H9 (cell line): ENCODE measurements around the gene FHOD3. TPM values are rescaled to one million over a fixed set of nuclear protein-coding genes. Genes with fewer than 3 reads are reported as not detected.
A peak's percentile ranks its signal among the peaks of the same experiment; 100 is the strongest.

Source experiments
- DNase-seq: peaks from one replicate; pipeline ENCODE4 v3.0.0-alpha.2; 2017
- H2AFZ ChIP-seq: one replicate; pipeline ENCODE4 v1.6.1; 2013; ENCODE audit warnings: mild to moderate bottlenecking, low read length, control low read depth, moderate library complexity
- H2AK5ac ChIP-seq: 2 replicates; pipeline ENCODE4 v1.6.1; 2013; ENCODE audit warnings: low read length, control low read depth, mixed read lengths; ENCODE audit not compliant: insufficient read length
- H2BK120ac ChIP-seq: one replicate; pipeline ENCODE4 v1.6.1; 2013; ENCODE audit warnings: low read depth, mild to moderate bottlenecking, low read length, control low read depth, inconsistent platforms; ENCODE audit not compliant: poor library complexity, severe bottlenecking
- H2BK12ac ChIP-seq: 2 replicates; pipeline ENCODE4 v1.6.1; 2013; ENCODE audit warnings: low read length, control low read depth, mixed read lengths, low read depth; ENCODE audit not compliant: insufficient read length
- H2BK15ac ChIP-seq: 2 replicates; pipeline ENCODE4 v1.6.1; 2013; ENCODE audit warnings: low read depth, low read length, control low read depth
- H2BK20ac ChIP-seq: one replicate; pipeline ENCODE4 v1.6.1; 2013; ENCODE audit warnings: low read depth, mild to moderate bottlenecking, low read length, control low read depth, inconsistent platforms; ENCODE audit not compliant: poor library complexity, severe bottlenecking
- H2BK5ac ChIP-seq: 2 replicates; pipeline ENCODE4 v1.6.1; 2013; ENCODE audit warnings: low read length, control low read depth, mixed read lengths; ENCODE audit not compliant: insufficient read length
- H3K14ac ChIP-seq: 2 replicates; pipeline ENCODE4 v1.6.1; 2013; ENCODE audit warnings: low read length, control low read depth; ENCODE audit not compliant: insufficient read depth
- H3K18ac ChIP-seq: 2 replicates; pipeline ENCODE4 v1.6.1; 2013; ENCODE audit warnings: low read depth, mild to moderate bottlenecking, mixed read lengths, low read length, control low read depth; ENCODE audit not compliant: insufficient read length
- H3K23ac ChIP-seq: 2 replicates; pipeline ENCODE4 v1.6.1; 2013; ENCODE audit warnings: low read length, control low read depth, mixed read lengths, low read depth; ENCODE audit not compliant: insufficient read length
- H3K23me2 ChIP-seq: 2 replicates; pipeline ENCODE4 v1.6.1; 2013; ENCODE audit warnings: low read depth, mild to moderate bottlenecking, mixed read lengths, low read length, control low read depth; ENCODE audit not compliant: insufficient read length, poor library complexity, severe bottlenecking
- H3K27ac ChIP-seq: 2 replicates; pipeline ENCODE4 v1.5.1; 2013; ENCODE audit warnings: low read length, control low read depth, mixed read lengths, low read depth; ENCODE audit not compliant: insufficient read length
- H3K27me3 ChIP-seq: 2 replicates; pipeline ENCODE4 v1.6.1; 2013; ENCODE audit warnings: low read length, control low read depth, inconsistent platforms; ENCODE audit not compliant: insufficient read depth
- H3K4ac ChIP-seq: 2 replicates; pipeline ENCODE4 v1.6.1; 2013; ENCODE audit warnings: low read depth, mild to moderate bottlenecking, control low read depth, inconsistent platforms, low read length, moderate library complexity
- H3K4me1 ChIP-seq: 2 replicates; pipeline ENCODE4 v1.6.1; 2013; ENCODE audit warnings: low read length, control low read depth, inconsistent platforms; ENCODE audit not compliant: insufficient read depth
- H3K4me2 ChIP-seq: 2 replicates; pipeline ENCODE4 v1.6.1; 2013; ENCODE audit warnings: low read length, control low read depth, mixed read lengths; ENCODE audit not compliant: insufficient read length, insufficient read depth
- H3K56ac ChIP-seq: 2 replicates; pipeline ENCODE4 v1.6.1; 2013; ENCODE audit warnings: low read depth, mild to moderate bottlenecking, mixed read lengths, low read length, control low read depth; ENCODE audit not compliant: insufficient read length
- H3K79me1 ChIP-seq: 2 replicates; pipeline ENCODE4 v1.6.1; 2013; ENCODE audit warnings: low read depth, mild to moderate bottlenecking, moderate library complexity, low read length, control low read depth, inconsistent platforms; ENCODE audit not compliant: insufficient read depth, poor library complexity, severe bottlenecking
- H3K79me2 ChIP-seq: 2 replicates; pipeline ENCODE4 v1.6.1; 2013; ENCODE audit warnings: low read length, control low read depth, inconsistent platforms; ENCODE audit not compliant: insufficient read depth
- H3K9ac ChIP-seq: 2 replicates; pipeline ENCODE4 v1.6.1; 2013; ENCODE audit warnings: low read length, control low read depth, mixed read lengths; ENCODE audit not compliant: insufficient read length; ENCODE audit errors: extremely low read depth
- H3K9me3 ChIP-seq: one replicate; pipeline ENCODE4 v1.6.1; 2013; ENCODE audit warnings: low read depth, low read length, inconsistent platforms; ENCODE audit not compliant: control insufficient read depth
- H3T11ph ChIP-seq: one replicate; pipeline ENCODE4 v1.6.1; 2013; ENCODE audit warnings: mild to moderate bottlenecking, low read length, control low read depth, inconsistent platforms
- H4K20me1 ChIP-seq: one replicate; pipeline ENCODE4 v1.6.1; 2013; ENCODE audit not compliant: control insufficient read depth, insufficient read length, insufficient read depth
- H4K5ac ChIP-seq: 2 replicates; pipeline ENCODE4 v1.6.1; 2013; ENCODE audit warnings: low read depth, mild to moderate bottlenecking, mixed read lengths, low read length, control low read depth; ENCODE audit not compliant: insufficient read length
- H4K8ac ChIP-seq: replicated peaks from 2 replicates; pipeline ENCODE4 v1.6.1; 2013; ENCODE audit warnings: low read length, control low read depth, mixed read lengths, low read depth; ENCODE audit not compliant: insufficient read length
- H4K91ac ChIP-seq: 2 replicates; pipeline ENCODE4 v1.6.1; 2013; ENCODE audit warnings: low read depth, mild to moderate bottlenecking, moderate library complexity, mixed read lengths, low read length, control low read depth; ENCODE audit not compliant: insufficient read length
- H3K27ac Mint-ChIP-seq, 3 experiments: 2 replicates in 2 of 3; 3 replicates in 1 of 3; pipeline ENCODE4 v1.8.0; 2020 to 2021; ENCODE audit warnings: mixed read lengths in 3 of 3, mild to moderate bottlenecking in 1 of 3, moderate library complexity in 1 of 3
- H3K27me3 Mint-ChIP-seq: 2 replicates; pipeline ENCODE4 v1.8.0; 2021; ENCODE audit warnings: low read depth, mild to moderate bottlenecking, moderate library complexity, mixed read lengths
- H3K36me3 Mint-ChIP-seq, 3 experiments: 2 replicates in 2 of 3; 3 replicates in 1 of 3; pipeline ENCODE4 v1.8.0; 2020 to 2021; ENCODE audit warnings: low read depth in 3 of 3, mixed read lengths in 3 of 3; ENCODE audit not compliant: insufficient read depth in 1 of 3
- H3K4me1 Mint-ChIP-seq, 2 experiments: 2 replicates each; pipeline ENCODE4 v1.8.0; 2020; ENCODE audit warnings: mixed read lengths in 2 of 2
- H3K4me3 Mint-ChIP-seq, 2 experiments: 2 replicates in 1 of 2; 3 replicates in 1 of 2; pipeline ENCODE4 v1.8.0; 2020 to 2021; ENCODE audit warnings: mild to moderate bottlenecking in 2 of 2, mixed read lengths in 2 of 2, moderate library complexity in 1 of 2
- H3K9me3 Mint-ChIP-seq, 2 experiments: 2 replicates in 1 of 2; 3 replicates in 1 of 2; pipeline ENCODE4 v1.8.0; 2020; ENCODE audit warnings: mild to moderate bottlenecking in 2 of 2, mixed read lengths in 2 of 2, moderate library complexity in 1 of 2
- WGBS: extraction: QIAGEN DNeasy Blood & Tissue Kit; methylation state at CpG from one replicate; pipeline ENCODE4 v1.1.7; 2013; ENCODE audit warnings: missing lambda C conversion rate, low lambda C conversion rate, mixed read lengths; ENCODE audit not compliant: insufficient read length; ENCODE audit errors: extremely low coverage; 5-methylcytosine and 5-hydroxymethylcytosine counted together
- total RNA-seq: library from RNA; stranded (reverse); gene quantifications from 2 replicates; pipeline ENCODE4 v1.2.1, GENCODE V29; 2021
- TF ChIP-seq, protein P1 (sequence below): fragments of 200-600 bp; sonication (generic); conservative IDR thresholded peaks from 3 replicates; pipeline ENCODE4 v1.8.0; 2021; ENCODE audit warnings: antibody characterized with exemption, mild to moderate bottlenecking

FHOD3 gene
- total RNA-seq, 1 experiment from 2014 or later = 8.0 TPM

DNA sequence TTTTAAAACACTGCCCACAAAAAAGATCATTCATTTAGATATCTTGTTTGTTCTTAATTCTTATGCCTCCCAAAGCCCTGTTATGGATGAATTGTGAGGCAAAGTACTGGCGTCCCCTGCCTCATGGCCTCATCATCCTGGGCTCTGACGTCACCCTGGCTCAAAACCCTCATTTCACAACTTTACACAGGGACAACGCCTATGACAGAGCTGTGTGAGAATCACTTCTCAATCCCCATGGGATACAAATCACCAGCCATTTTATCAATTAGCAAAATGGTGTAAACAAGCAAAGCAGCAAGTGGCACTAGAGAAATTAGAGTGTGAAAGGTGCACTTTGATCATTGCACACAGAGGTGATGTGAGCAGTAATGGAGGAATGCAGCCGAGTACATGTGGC is 16.6 kb downstream of the FHOD3 start:
- Histone ChIP-seq H2BK20ac (no peak overlapping the region), H3K14ac (no peak overlapping the region), H3K4me1 (no peaks in the 10 kb centered on the region; the same call in 1 of the 2 replicates), H2BK12ac (no peak overlapping the region), H4K20me1 (peaks cover 2% of the 10 kb centered on the region), H3K23ac (no peak overlapping the region), H2BK5ac (no peak overlapping the region), H2AFZ (no peak overlapping the region), H3K9ac (no peak overlapping the region), H3K27ac (no peak overlapping the region), H3K9me3 (no peaks in the 10 kb centered on the region), H4K8ac (no peak overlapping the region), H3K27me3 (no peaks in the 10 kb centered on the region), H4K5ac (no peak overlapping the region), H3T11ph (no peak overlapping the region), H3K4me2 (no peak overlapping the region), H3K79me1 (peaks cover 3% of the 10 kb centered on the region), H3K4ac (no peak overlapping the region), H4K91ac (no peak overlapping the region), H3K18ac (no peak overlapping the region), H3K79me2 (no peaks in the 10 kb centered on the region), H2BK120ac (no peak overlapping the region), H2BK15ac (no peak overlapping the region), H3K23me2 (no peaks in the 10 kb centered on the region), H3K56ac (no peak overlapping the region), H2AK5ac (no peak overlapping the region)
- Mint-ChIP-seq H3K36me3 (peaks cover 0 to 14% (median 10%) of the 10 kb centered on the region in 3 experiments; a peak in 5 of 7 replicates), H3K27me3 (peaks cover 4% of the 10 kb centered on the region), H3K27ac (no peak overlapping the region; a peak in 1 of 7 replicates), H3K4me1 (peaks cover 28 to 37% of the 10 kb centered on the region in 2 experiments), H3K9me3 (peaks cover 10 to 18% of the 10 kb centered on the region in 2 experiments; a peak in 4 of 5 replicates), H3K4me3 (no peak overlapping the region)
- TF ChIP-seq, protein P1, sequence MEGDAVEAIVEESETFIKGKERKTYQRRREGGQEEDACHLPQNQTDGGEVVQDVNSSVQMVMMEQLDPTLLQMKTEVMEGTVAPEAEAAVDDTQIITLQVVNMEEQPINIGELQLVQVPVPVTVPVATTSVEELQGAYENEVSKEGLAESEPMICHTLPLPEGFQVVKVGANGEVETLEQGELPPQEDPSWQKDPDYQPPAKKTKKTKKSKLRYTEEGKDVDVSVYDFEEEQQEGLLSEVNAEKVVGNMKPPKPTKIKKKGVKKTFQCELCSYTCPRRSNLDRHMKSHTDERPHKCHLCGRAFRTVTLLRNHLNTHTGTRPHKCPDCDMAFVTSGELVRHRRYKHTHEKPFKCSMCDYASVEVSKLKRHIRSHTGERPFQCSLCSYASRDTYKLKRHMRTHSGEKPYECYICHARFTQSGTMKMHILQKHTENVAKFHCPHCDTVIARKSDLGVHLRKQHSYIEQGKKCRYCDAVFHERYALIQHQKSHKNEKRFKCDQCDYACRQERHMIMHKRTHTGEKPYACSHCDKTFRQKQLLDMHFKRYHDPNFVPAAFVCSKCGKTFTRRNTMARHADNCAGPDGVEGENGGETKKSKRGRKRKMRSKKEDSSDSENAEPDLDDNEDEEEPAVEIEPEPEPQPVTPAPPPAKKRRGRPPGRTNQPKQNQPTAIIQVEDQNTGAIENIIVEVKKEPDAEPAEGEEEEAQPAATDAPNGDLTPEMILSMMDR = no peak
- peak; percentile 5 for DNase-seq
- WGBS = no CpG with 5 or more reads among the region's 4 CpGs
